Ishikawa (cell line): Measurements from ENCODE around the gene GAL3ST2.

Experiments
- CEBPB ChIP-seq: IDR thresholded peaks from 2 replicates; pipeline ENCODE4 v1.6.1; 2012
- CREB1 ChIP-seq: IDR thresholded peaks from 2 replicates; pipeline ENCODE4 v1.6.1; 2012; ENCODE audit warnings: low read depth
- EGR1 ChIP-seq: IDR thresholded peaks from 2 replicates; pipeline ENCODE4 v1.6.1; 2012
- EP300 ChIP-seq: IDR thresholded peaks from 2 replicates; pipeline ENCODE4 v1.6.1; 2012; ENCODE audit warnings: borderline replicate concordance
- FOXM1 ChIP-seq: IDR thresholded peaks from 2 replicates; pipeline ENCODE4 v1.6.1; 2012; ENCODE audit warnings: low read depth, borderline replicate concordance
- NFIC ChIP-seq: IDR thresholded peaks from 2 replicates; pipeline ENCODE4 v1.6.1; 2012
- RAD21 ChIP-seq: IDR thresholded peaks from 2 replicates; pipeline ENCODE4 v1.6.1; 2012; ENCODE audit warnings: low read depth
- TAF1 ChIP-seq: IDR thresholded peaks from 2 replicates; pipeline ENCODE4 v1.6.1; 2012; ENCODE audit warnings: low read depth, mild to moderate bottlenecking
- TCF12 ChIP-seq: IDR thresholded peaks from 2 replicates; pipeline ENCODE4 v1.6.1; 2012; ENCODE audit warnings: low read depth
- TEAD4 ChIP-seq: IDR thresholded peaks from 2 replicates; pipeline ENCODE4 v1.6.1; 2012
- YY1 ChIP-seq: IDR thresholded peaks from 2 replicates; pipeline ENCODE4 v1.6.1; 2012; ENCODE audit warnings: low read depth
- ZBTB7A ChIP-seq: IDR thresholded peaks from 2 replicates; pipeline ENCODE4 v1.6.1; 2012; ENCODE audit warnings: low read depth
- TF ChIP-seq, protein P1 (sequence below): IDR thresholded peaks from 2 replicates; pipeline ENCODE4 v1.6.1; 2012
- TF ChIP-seq, protein P2 (sequence below): IDR thresholded peaks from 2 replicates; pipeline ENCODE4 v1.6.1; 2012; ENCODE audit warnings: low read depth, mild to moderate bottlenecking
- TF ChIP-seq, protein P3 (sequence below): IDR thresholded peaks from 2 replicates; pipeline ENCODE4 v1.6.1; 2012

The GAL3ST2 gene

DNA sequence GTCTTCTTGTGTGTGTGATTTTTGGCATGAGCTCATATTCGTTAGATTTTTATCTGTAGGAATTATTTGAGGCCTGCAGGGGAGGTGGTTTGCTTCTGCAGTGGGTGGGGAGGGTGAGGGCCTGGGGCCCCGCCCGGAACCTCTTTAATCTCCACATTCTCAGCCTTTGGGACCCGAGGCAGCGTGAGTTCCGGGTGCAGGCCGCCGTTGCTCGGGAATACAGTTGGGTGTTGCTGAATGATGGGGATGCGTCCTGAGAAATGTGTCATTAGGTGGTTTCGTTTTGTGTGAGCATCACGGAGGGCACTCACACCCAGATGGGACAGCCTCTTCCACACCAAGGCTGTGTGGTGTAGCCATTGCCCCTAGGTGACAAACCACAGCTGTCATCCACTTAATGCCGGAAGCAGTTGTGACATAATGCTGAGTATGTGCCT lies 13.7 kb upstream of the GAL3ST2 start:
- TF ChIP-seq FOXM1, result no peak
- TF ChIP-seq, protein P1, sequence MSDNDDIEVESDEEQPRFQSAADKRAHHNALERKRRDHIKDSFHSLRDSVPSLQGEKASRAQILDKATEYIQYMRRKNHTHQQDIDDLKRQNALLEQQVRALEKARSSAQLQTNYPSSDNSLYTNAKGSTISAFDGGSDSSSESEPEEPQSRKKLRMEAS, result no peak
- TF ChIP-seq EP300, result no peak
- no peak for TF ChIP-seq TAF1
- TF ChIP-seq NFIC, result no peak
- no peak for TF ChIP-seq TCF12
- no peak for TF ChIP-seq CEBPB
- no peak for TF ChIP-seq ZBTB7A
- no peak for TF ChIP-seq CREB1

DNA sequence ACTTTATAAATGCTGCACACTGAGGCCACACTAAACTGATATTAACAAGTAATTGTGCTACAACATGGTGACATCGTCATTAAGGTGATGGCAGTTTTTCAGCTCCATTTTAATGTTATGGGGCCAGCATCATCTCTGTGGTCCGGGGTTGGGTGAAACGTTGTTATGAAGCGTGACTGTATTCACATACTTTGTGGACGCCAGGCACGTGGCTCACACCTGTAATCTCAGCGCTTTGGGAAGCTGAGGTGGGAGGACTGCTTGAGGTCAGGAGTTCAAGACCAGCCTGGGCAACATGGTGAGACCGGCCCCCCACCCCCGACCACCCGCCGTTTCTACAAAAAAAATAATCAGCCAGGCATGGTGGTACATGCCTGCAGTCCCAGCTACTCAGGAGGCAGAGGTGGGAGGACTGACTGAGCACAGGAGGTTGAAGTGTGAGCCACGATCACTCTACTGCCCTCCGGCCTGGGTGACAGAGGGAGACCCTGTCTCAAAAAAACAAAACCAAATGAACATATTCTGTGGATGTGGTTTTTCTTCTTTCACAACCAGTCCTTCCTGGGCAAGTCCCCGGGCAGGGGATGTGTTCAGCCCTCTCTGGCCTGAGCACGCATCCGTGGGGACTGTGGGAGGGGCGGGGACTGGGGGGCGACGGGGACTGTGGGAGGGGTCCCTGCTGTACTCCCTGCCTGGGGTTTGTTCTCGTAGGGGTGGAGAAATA lies 12.9 kb upstream of the GAL3ST2 start:
- TF ChIP-seq TAF1 (no peak), CEBPB (no peak), YY1 (no peak), EGR1 (no peak), TCF12 (no peak), NFIC (no peak), RAD21 (no peak)
- TF ChIP-seq, protein P2, sequence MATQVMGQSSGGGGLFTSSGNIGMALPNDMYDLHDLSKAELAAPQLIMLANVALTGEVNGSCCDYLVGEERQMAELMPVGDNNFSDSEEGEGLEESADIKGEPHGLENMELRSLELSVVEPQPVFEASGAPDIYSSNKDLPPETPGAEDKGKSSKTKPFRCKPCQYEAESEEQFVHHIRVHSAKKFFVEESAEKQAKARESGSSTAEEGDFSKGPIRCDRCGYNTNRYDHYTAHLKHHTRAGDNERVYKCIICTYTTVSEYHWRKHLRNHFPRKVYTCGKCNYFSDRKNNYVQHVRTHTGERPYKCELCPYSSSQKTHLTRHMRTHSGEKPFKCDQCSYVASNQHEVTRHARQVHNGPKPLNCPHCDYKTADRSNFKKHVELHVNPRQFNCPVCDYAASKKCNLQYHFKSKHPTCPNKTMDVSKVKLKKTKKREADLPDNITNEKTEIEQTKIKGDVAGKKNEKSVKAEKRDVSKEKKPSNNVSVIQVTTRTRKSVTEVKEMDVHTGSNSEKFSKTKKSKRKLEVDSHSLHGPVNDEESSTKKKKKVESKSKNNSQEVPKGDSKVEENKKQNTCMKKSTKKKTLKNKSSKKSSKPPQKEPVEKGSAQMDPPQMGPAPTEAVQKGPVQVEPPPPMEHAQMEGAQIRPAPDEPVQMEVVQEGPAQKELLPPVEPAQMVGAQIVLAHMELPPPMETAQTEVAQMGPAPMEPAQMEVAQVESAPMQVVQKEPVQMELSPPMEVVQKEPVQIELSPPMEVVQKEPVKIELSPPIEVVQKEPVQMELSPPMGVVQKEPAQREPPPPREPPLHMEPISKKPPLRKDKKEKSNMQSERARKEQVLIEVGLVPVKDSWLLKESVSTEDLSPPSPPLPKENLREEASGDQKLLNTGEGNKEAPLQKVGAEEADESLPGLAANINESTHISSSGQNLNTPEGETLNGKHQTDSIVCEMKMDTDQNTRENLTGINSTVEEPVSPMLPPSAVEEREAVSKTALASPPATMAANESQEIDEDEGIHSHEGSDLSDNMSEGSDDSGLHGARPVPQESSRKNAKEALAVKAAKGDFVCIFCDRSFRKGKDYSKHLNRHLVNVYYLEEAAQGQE, result no peak
- TF ChIP-seq, protein P1, result no peak

DNA sequence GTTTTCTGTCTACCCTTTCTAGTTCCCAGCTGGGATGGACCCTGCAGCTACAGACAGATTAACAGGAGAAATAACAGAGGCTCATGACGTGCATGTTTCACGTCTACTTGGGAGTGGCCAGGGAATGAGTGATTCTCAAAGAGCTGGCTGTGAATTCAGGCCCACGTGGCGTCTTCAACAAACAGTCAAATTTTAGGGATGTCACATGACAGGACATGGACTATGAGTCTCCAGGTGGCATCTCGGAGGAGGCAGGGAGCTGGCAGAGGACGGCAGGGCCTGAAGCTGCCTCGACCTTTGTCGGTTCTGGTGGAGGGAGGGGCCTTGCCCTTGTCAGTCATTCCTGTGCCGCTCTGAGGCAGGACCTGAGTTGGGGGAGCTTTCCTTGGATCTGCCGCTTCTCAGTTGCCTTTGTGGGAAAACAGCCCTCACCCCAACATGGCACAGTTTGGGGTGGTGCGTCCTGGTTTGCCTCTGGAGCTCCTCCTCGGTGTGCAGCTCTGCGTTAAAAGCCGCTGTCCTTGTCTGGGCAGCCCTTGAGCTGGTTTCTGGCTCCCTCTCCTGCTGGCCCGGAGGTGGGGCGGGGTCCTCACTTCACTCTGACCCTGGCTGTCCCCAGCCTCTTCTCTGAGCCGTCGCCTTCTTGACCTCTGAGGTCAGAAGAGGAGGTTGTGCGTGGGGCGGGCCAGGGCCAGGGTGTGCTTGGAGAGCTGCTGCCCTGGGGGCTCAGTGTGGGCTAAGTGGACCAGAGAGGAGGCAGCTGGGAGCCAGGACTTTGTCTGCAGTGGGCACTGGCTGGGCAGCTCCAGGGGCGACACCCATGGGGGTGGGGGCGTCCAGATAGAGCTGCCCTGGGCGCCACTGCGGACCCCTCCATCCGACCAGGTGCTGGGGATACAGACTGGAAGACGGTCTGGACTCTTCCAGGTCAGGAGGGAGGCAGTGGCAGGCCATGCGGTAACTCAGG lies 12.1 kb upstream of the GAL3ST2 start:
- no peak for TF ChIP-seq CREB1
- no peak for TF ChIP-seq TCF12
- no peak for TF ChIP-seq CEBPB
- no peak for TF ChIP-seq TAF1
- TF ChIP-seq, protein P3, sequence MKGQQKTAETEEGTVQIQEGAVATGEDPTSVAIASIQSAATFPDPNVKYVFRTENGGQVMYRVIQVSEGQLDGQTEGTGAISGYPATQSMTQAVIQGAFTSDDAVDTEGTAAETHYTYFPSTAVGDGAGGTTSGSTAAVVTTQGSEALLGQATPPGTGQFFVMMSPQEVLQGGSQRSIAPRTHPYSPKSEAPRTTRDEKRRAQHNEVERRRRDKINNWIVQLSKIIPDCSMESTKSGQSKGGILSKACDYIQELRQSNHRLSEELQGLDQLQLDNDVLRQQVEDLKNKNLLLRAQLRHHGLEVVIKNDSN, result no peak
- no peak for TF ChIP-seq FOXM1
- TF ChIP-seq, protein P1, result no peak

DNA sequence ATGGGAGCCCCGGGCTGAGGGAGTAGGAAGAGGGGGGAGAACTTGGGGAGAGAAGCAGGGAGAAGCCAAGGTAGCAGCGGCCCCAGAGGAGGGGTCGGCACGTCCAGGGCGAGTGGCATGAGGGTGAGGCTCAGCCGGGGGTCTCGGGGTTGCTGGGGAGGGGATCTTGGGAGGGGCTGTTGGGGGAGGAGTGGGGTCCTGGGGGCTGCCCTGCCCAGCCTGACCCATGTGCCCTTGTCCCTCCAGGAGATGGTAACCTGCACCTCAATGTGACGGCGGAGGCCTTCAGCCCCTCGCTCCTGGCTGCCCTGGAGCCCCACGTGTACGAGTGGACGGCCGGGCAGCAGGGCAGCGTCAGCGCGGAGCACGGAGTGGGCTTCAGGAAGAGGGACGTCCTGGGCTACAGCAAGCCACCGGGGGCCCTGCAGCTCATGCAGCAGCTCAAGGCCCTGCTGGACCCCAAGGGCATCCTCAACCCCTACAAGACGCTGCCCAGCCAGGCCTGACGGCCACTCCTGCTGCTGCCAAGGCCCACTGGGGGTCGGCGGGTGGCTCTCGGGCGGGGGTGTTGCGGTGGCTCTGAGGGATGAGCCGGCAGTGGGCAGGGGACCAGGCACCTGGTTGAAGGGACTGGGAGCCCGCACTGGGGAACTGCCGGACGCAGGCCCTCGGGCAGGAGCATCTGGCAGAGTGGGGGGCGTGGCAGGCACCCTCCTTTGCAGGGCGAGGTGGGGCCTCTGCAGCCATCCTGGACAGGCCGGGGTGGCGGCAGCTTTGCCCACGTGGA lies 9.0 kb upstream of the GAL3ST2 start:
- TF ChIP-seq, protein P2, result no peak
- TF ChIP-seq CEBPB, result no peak
- TF ChIP-seq, protein P1, result no peak
- TF ChIP-seq ZBTB7A, result no peak
- no peak for TF ChIP-seq RAD21
- TF ChIP-seq TEAD4, result no peak
- TF ChIP-seq YY1, result no peak

DNA sequence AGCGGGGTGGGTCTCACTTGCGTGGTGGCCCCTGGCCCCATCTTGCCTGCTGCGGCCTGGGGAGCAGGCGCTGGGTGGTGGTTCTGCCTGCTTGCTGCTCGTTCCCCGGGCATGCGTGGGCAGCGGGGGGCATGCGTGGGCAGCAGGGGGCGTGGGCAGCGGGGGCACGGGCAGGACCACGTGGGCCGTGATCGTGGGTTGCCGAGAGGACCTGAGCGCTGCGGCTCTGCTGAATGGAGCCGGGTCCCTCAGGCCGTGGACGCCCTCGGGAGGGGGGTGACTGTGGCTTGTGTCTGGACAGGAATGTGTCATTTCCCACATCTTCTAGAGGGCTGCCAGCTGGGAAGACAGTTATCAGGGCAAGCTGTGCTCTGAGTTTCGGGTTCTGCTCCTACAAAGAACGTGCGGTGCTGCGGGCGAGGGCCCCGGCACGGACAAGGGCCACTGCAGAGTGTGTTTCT lies 8.3 kb upstream of the GAL3ST2 start:
- TF ChIP-seq RAD21 (no peak), CEBPB (no peak), YY1 (no peak), CREB1 (no peak), FOXM1 (no peak), NFIC (no peak), TAF1 (no peak), TEAD4 (no peak)
